HG03439 (cell line): Measurements from ENCODE around the gene ALDOB.
A peak's percentile ranks its signal among the peaks of the same experiment; 100 is the strongest.
"Not testable (repeated sequence)": the region's sequence is repeated elsewhere in the genome, so short reads cannot be mapped to it uniquely, and the experiment has no call there.

ENCODE experiments used
- ATAC-seq: cut with Tn5 transposase; IDR thresholded peaks from one replicate; pipeline ENCODE4 v1.9.1; 2021; ENCODE audit warnings: mild to moderate bottlenecking, moderate library complexity; ENCODE audit not compliant: unreplicated experiment

ALDOB gene

GRCh38 chr9:101388507-101388993 lies 47.0 kb downstream of the ALDOB start:
- ATAC-seq: no peak

GRCh38 chr9:101387871-101388506 lies 47.6 kb downstream of the ALDOB start:
- ATAC-seq: peak; percentile 86

GRCh38 chr9:101384873-101385536 lies 50.6 kb downstream of the ALDOB start, which contains the start of gene BAAT:
Gene BAAT (minus strand): TSS chr9:101385006. CDS start chr9:101371404, 13,602 bp downstream.
- not testable (repeated sequence) for ATAC-seq

- ATAC-seq: no peak
Measured at GRCh38 chr9:101383361-101383760, 52.2 kb downstream of the ALDOB start.

GRCh38 chr9:101381833-101382342 lies 53.7 kb downstream of the ALDOB start:
- no peak for ATAC-seq

- no peak for ATAC-seq
Measured at GRCh38 chr9:101381118-101381517, 54.5 kb downstream of the ALDOB start.

GRCh38 chr9:101380295-101380694 lies 55.3 kb downstream of the ALDOB start:
- no peak for ATAC-seq

GRCh38 chr9:101376111-101376848 lies 59.3 kb downstream of the ALDOB start:
- ATAC-seq: no peak

- ATAC-seq: no peak
Measured at GRCh38 chr9:101375546-101375945, 60.0 kb downstream of the ALDOB start.

GRCh38 chr9:101372327-101373118 lies 63.1 kb downstream of the ALDOB start:
- ATAC-seq: no peak

- ATAC-seq: no peak
Measured at GRCh38 chr9:101371813-101372212, 63.8 kb downstream of the ALDOB start.
